Fibroblast of lung (primary cell): ENCODE data around the gene SLC25A28. TPM values are rescaled to one million over a fixed set of nuclear protein-coding genes. Genes with fewer than 3 reads are reported as not detected.

Experiments used
- DNase-seq, 2 donors: peaks; one replicate each; pipeline versions ENCODE4 v3.0.0 to v3.0.0-alpha.2; 2010; ENCODE audit warnings: low read depth in 2 of 2
- H2AFZ ChIP-seq: 2 replicates; pipeline ENCODE4 v1.5.1; 2012; ENCODE audit warnings: low read length, control low read depth, inconsistent platforms
- H3K27ac ChIP-seq: 2 replicates; pipeline ENCODE4 v1.5.1; 2011; ENCODE audit warnings: low read length, control low read depth; ENCODE audit not compliant: insufficient read depth
- H3K27me3 ChIP-seq: 2 replicates; pipeline ENCODE4 v1.5.1; 2011; ENCODE audit warnings: mild to moderate bottlenecking, low read length; ENCODE audit not compliant: control insufficient read depth, insufficient read depth
- H3K36me3 ChIP-seq: 2 replicates; pipeline ENCODE4 v1.5.1; 2011; ENCODE audit warnings: low read length; ENCODE audit not compliant: control insufficient read depth, insufficient read depth
- H3K4me1 ChIP-seq: 2 replicates; pipeline ENCODE4 v1.5.1; 2011; ENCODE audit warnings: low read length; ENCODE audit not compliant: control insufficient read depth, insufficient read depth; ENCODE audit errors: extremely low read depth
- H3K4me2 ChIP-seq: 2 replicates; pipeline ENCODE4 v1.5.1; 2011; ENCODE audit warnings: low read length, control low read depth; ENCODE audit not compliant: insufficient read depth; ENCODE audit errors: extremely low read depth
- H3K4me3 ChIP-seq, 4 experiments: fragments of 200-600 bp in 1 of 4; sonication (generic) in 1 of 4; replicated peaks in 1 of 4; 2 replicates each; pipeline ENCODE4 v1.5.1; 2011 to 2016; ENCODE audit warnings: low read length in 4 of 4, low read depth in 3 of 4, mild to moderate bottlenecking in 3 of 4, control low read depth in 2 of 4, inconsistent platforms in 1 of 4, mixed read lengths in 1 of 4; ENCODE audit not compliant: insufficient read depth in 1 of 4; ENCODE audit errors: control extremely low read depth in 1 of 4
- H3K79me2 ChIP-seq: 2 replicates; pipeline ENCODE4 v1.5.1; 2012; ENCODE audit warnings: mild to moderate bottlenecking, low read length, inconsistent platforms; ENCODE audit not compliant: control insufficient read depth, insufficient read depth
- H3K9ac ChIP-seq: 2 replicates; pipeline ENCODE4 v1.5.1; 2011; ENCODE audit warnings: mild to moderate bottlenecking, low read length, control low read depth; ENCODE audit not compliant: insufficient read depth
- H3K9me3 ChIP-seq: 2 replicates; pipeline ENCODE4 v1.5.1; 2012; ENCODE audit warnings: low read depth, low read length; ENCODE audit not compliant: control insufficient read depth, insufficient read depth
- H4K20me1 ChIP-seq: 2 replicates; pipeline ENCODE4 v1.5.1; 2011; ENCODE audit warnings: low read length; ENCODE audit not compliant: control insufficient read depth, insufficient read depth; ENCODE audit errors: extremely low read depth
- CTCF ChIP-seq, 2 donors: IDR thresholded peaks in 1 of 2; conservative IDR thresholded peaks in 1 of 2; 1 replicate in 1 of 2; 2 replicates in 1 of 2; pipeline ENCODE4 v1.5.1; 2011 to 2012; ENCODE audit warnings: low read length in 2 of 2, control low read depth in 1 of 2, inconsistent platforms in 1 of 2, low read depth in 1 of 2, mild to moderate bottlenecking in 1 of 2
- EZH2 ChIP-seq: IDR thresholded peaks from 2 replicates; pipeline ENCODE4 v1.5.1; 2012; ENCODE audit warnings: low read length, control low read depth, mild to moderate bottlenecking; ENCODE audit errors: missing control alignments
- polyA plus RNA-seq, 2 donors: library from polyadenylated mRNA; depleted of rRNA in 1 of 2; stranded (reverse) in 1 of 2; unstranded in 1 of 2; fragments of >200 nt; gene quantifications; 2 replicates each; pipeline ENCODE4 v1.2.1, GENCODE V29; 2011 to 2012; ENCODE audit warnings: missing spikeins in 1 of 2
- total RNA-seq: library from RNA; depleted of rRNA; stranded (reverse); fragments of >200 nt; gene quantifications from 2 replicates; pipeline ENCODE4 v1.2.1, GENCODE V29; 2014

Gene SLC25A28
- total and polyA plus RNA-seq, 2 donors (not counting 1 experiment from before 2014, with no cell fraction given): 19.8 to 30.7 TPM

- Histone ChIP-seq H4K20me1 (no peaks in the 10 kb centered on the region), H3K27me3 (no peaks in the 10 kb centered on the region), H3K4me3 (no peak overlapping the region), H3K27ac (no peak overlapping the region), H3K4me1 (no peaks in the 10 kb centered on the region), H2AFZ (no peak overlapping the region), H3K9me3 (no peaks in the 10 kb centered on the region), H3K9ac (no peak overlapping the region), H3K36me3 (peaks cover 14% of the 10 kb centered on the region), H3K4me2 (no peak overlapping the region), H3K79me2 (peaks cover 19% of the 10 kb centered on the region)
- TF ChIP-seq CTCF (conservative IDR thresholded peaks at IDR 0.05 in 1 of 2, IDR thresholded peaks at IDR 0.05 in 1 of 2; ENCODE audit: low read depth in 1 of 2, low read length in 2 of 2) (peak; percentile 69 to 78), EZH2 (no peak)
- DNase-seq: peak; percentile 29 to 70
Measured at GRCh38 chr10:99612167-99612831, 7.9 kb downstream of the SLC25A28 start.

GRCh38 chr10:99611326-99611725, 8.9 kb downstream of the SLC25A28 start:
- H4K20me1 ChIP-seq: no peaks in the 10 kb centered on the region
- peaks cover 10% of the 10 kb centered on the region for H3K79me2 ChIP-seq
- H2AFZ ChIP-seq: no peak overlapping the region
- H3K27me3 ChIP-seq: no peaks in the 10 kb centered on the region
- no peak overlapping the region for H3K4me2 ChIP-seq
- TF ChIP-seq EZH2 (no peak), CTCF (conservative IDR thresholded peaks at IDR 0.05 in 1 of 2, IDR thresholded peaks at IDR 0.05 in 1 of 2; ENCODE audit: low read depth in 1 of 2, low read length in 2 of 2) (no peak)
- peaks cover 14% of the 10 kb centered on the region for H3K36me3 ChIP-seq
- no peaks in the 10 kb centered on the region for H3K9me3 ChIP-seq
- H3K9ac ChIP-seq: no peak overlapping the region
- no peak for DNase-seq
- H3K27ac ChIP-seq: no peak overlapping the region
- H3K4me3 ChIP-seq: no peak overlapping the region
- no peaks in the 10 kb centered on the region for H3K4me1 ChIP-seq

- no peak for DNase-seq
- Histone ChIP-seq H3K4me1 (no peaks in the 10 kb centered on the region), H4K20me1 (no peaks in the 10 kb centered on the region), H3K27ac (no peak overlapping the region), H3K4me2 (no peak overlapping the region), H2AFZ (no peak overlapping the region), H3K9ac (no peak overlapping the region), H3K9me3 (no peaks in the 10 kb centered on the region), H3K36me3 (peaks cover 14% of the 10 kb centered on the region), H3K79me2 (peaks cover under 1% of the 10 kb centered on the region), H3K27me3 (no peaks in the 10 kb centered on the region), H3K4me3 (no peak overlapping the region)
- TF ChIP-seq CTCF (conservative IDR thresholded peaks at IDR 0.05 in 1 of 2, IDR thresholded peaks at IDR 0.05 in 1 of 2; ENCODE audit: low read depth in 1 of 2, low read length in 2 of 2) (no peak), EZH2 (no peak)
Measured at GRCh38 chr10:99610221-99610620, 10.0 kb downstream of the SLC25A28 start.
